Measurements from ENCODE around the gene MBD5.

MBD5 gene

DNA sequence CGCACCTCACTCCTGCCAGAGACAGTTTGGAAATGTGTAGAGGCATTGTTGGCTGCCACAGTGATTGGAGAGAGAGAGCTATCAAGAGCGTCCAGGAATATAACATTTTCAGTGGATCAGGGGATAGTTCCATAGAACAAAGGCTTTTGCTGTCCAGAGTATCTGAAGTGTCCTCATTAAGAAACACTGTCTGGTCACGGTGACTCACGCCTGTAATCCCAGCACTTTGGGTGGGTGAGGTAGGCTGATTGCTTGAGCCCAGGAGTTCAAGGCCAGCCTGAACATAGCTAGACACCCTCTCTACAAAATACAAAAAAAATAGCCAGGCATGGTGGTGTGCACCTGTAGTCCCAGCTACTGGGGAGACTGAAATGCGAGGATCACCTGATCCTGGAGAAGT lies 231.1 kb downstream of the MBD5 start:
- DNase-seq (ENCODE audit: extremely low read depth, low read depth), result no peak
- TF ChIP-seq CTCF (IDR thresholded peaks at IDR 0.05; ENCODE audit: low read depth, low read length, missing control alignments), result no peak
- H3K4me3 ChIP-seq (replicated peaks; ENCODE audit: low read depth, low read length), result no peak overlapping the region

- DNase-seq (ENCODE audit: extremely low read depth, low read depth), result no peak
- TF ChIP-seq CTCF (IDR thresholded peaks at IDR 0.05; ENCODE audit: low read depth, low read length, missing control alignments), result no peak
These were observed 231.8 kb downstream of the MBD5 start for GRCh38 chr2:148252646-148253045.

GRCh38 chr2:148253685-148254084 lies 232.8 kb downstream of the MBD5 start:
- DNase-seq (ENCODE audit: extremely low read depth, low read depth), result no peak
- TF ChIP-seq CTCF (IDR thresholded peaks at IDR 0.05; ENCODE audit: low read depth, low read length, missing control alignments), result no peak
- no peak overlapping the region for H3K4me3 ChIP-seq (replicated peaks; ENCODE audit: low read depth, low read length)

More at GRCh38 chr2:148252646-148253045, 231.8 kb downstream of the MBD5 start:
- H3K4me3 ChIP-seq (replicated peaks; ENCODE audit: low read depth, low read length), result no peak overlapping the region

DNA sequence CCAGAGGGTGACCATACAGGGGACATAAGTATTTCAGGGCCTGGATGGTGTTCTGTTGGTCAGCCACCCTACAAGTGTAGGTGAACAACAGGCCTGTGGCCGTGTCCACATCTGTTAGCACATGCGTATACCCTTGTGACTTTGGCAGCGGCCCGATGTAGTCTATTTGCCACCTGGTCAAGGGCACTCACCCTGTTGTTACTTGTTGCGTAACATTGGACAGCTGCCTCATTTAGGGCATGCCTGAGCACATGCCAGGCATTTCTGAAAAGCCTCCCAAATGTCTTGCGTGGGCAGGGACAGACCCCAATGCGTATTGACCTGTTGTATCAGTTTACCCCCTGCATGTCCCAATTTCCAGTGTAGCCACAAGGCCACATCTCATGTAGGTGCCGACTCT lies 235.0 kb downstream of the MBD5 start:
- no peak for DNase-seq (ENCODE audit: extremely low read depth, low read depth)
- TF ChIP-seq CTCF (IDR thresholded peaks at IDR 0.05; ENCODE audit: low read depth, low read length, missing control alignments), result no peak
- no peak overlapping the region for H3K4me3 ChIP-seq (replicated peaks; ENCODE audit: low read depth, low read length)

GRCh38 chr2:148257276-148257675 lies 236.4 kb downstream of the MBD5 start:
- TF ChIP-seq CTCF (IDR thresholded peaks at IDR 0.05; ENCODE audit: low read depth, low read length, missing control alignments), result no peak
- DNase-seq (ENCODE audit: extremely low read depth, low read depth), result no peak
- no peak overlapping the region for H3K4me3 ChIP-seq (replicated peaks; ENCODE audit: low read depth, low read length)

- no peak for DNase-seq (ENCODE audit: extremely low read depth, low read depth)
- H3K4me3 ChIP-seq (replicated peaks; ENCODE audit: low read depth, low read length), result no peak overlapping the region
- no peak for TF ChIP-seq CTCF (IDR thresholded peaks at IDR 0.05; ENCODE audit: low read depth, low read length, missing control alignments)
These were observed 237.2 kb downstream of the MBD5 start for GRCh38 chr2:148258124-148258523.

DNA sequence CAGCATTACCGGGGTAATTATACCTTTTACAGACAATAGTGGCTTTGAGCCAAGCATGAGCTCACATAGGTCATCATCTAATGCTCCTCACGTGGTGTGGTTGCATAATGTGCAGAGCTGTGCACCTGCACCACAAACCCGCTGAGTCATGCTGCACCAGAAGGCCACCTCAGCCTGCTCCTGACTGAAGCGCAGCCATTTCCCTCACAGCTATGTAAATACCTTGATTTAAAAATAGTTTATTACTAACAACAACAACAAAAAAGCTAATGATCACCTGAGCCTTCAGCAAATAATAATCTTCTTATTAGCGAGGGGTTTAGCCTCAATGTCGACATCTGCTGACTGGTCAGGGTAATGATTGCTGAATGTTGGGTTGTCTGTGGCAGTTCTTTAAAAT lies 238.8 kb downstream of the MBD5 start:
- peak; percentile 11 for TF ChIP-seq CTCF (IDR thresholded peaks at IDR 0.05; ENCODE audit: low read depth, low read length, missing control alignments)
- no peak for DNase-seq (ENCODE audit: extremely low read depth, low read depth)
- H3K4me3 ChIP-seq (replicated peaks; ENCODE audit: low read depth, low read length), result no peak overlapping the region

Data from HFF-Myc (cell line).